Activated CD4-positive, alpha-beta T cell treated with anti-CD3 and anti-CD28 coated beads for 4 hours (primary cell): Measurements from ENCODE around the gene SAMD5.
A peak's percentile ranks its signal among the peaks of the same experiment; 100 is the strongest.

ENCODE experiments used
- DNase-seq, 2 donors: peaks; one replicate each; pipeline ENCODE4 v3.0.0-alpha.2; 2020

SAMD5 gene

GRCh38 chr6:147508042-147508865 is at the start of gene SAMD5:
Gene SAMD5 (plus strand): TSS chr6:147508690. CDS start chr6:147508929, 239 bp downstream.
- no peak for DNase-seq

- no peak for DNase-seq
These were observed 48.7 kb upstream of the SAMD5 start for GRCh38 chr6:147459780-147460179.

GRCh38 chr6:147463651-147464050 is 44.8 kb upstream of the SAMD5 start:
- DNase-seq: no peak

GRCh38 chr6:147467428-147467827 is 41.1 kb upstream of the SAMD5 start:
- no peak for DNase-seq

- DNase-seq: no peak
These were observed 40.6 kb upstream of the SAMD5 start for GRCh38 chr6:147467886-147468285.

- DNase-seq: no peak
These were observed 39.9 kb upstream of the SAMD5 start for GRCh38 chr6:147468634-147469033.

- no peak for DNase-seq
These were observed 28.6 kb upstream of the SAMD5 start for GRCh38 chr6:147479857-147480256.

- DNase-seq: no peak
These were observed 21.8 kb upstream of the SAMD5 start for GRCh38 chr6:147486683-147487082.

GRCh38 chr6:147497472-147497871 is 11.0 kb upstream of the SAMD5 start:
- DNase-seq: no peak

- DNase-seq: no peak
These were observed 4.9 kb upstream of the SAMD5 start for GRCh38 chr6:147503587-147503986.

GRCh38 chr6:147504848-147505247 is 3.6 kb upstream of the SAMD5 start:
- DNase-seq: no peak

- peak in 1 of 2 donors; percentile 13 for DNase-seq
These were observed 1.8 kb upstream of the SAMD5 start for GRCh38 chr6:147506704-147507114.

GRCh38 chr6:147507162-147508041 is 1.1 kb upstream of the SAMD5 start:
- DNase-seq: no peak

- no peak for DNase-seq
These were observed 547 bp downstream of the SAMD5 start for GRCh38 chr6:147508866-147509608.

GRCh38 chr6:147509891-147510290 is 1.4 kb downstream of the SAMD5 start:
- DNase-seq: no peak

- DNase-seq: no peak
These were observed 2.6 kb downstream of the SAMD5 start for GRCh38 chr6:147510929-147511590.

- DNase-seq: no peak
These were observed 6.3 kb downstream of the SAMD5 start for GRCh38 chr6:147514831-147515230.

GRCh38 chr6:147515327-147515726 is 6.8 kb downstream of the SAMD5 start:
- no peak for DNase-seq

- DNase-seq: no peak
These were observed 14.1 kb downstream of the SAMD5 start for GRCh38 chr6:147522597-147522996.

GRCh38 chr6:147525519-147526209 is 17.2 kb downstream of the SAMD5 start:
- no peak for DNase-seq

GRCh38 chr6:147527197-147527596 is 18.7 kb downstream of the SAMD5 start:
- DNase-seq: no peak
